SU-DHL-6 (cell line): ENCODE results near the gene ZNF227.

Experiments
- CTCF ChIP-seq: fragments of 200-600 bp; sonication (generic); IDR thresholded peaks from one replicate; pipeline ENCODE4 v1.5.1; 2017; ENCODE audit warnings: antibody characterized with exemption, mild to moderate bottlenecking, low read length, moderate library complexity; ENCODE audit not compliant: insufficient read depth, poor library complexity, severe bottlenecking
- EZH2phosphoT487 ChIP-seq: fragments of 200-600 bp; sonication (generic), shearing (Covaris generic); conservative IDR thresholded peaks from 2 replicates; pipeline ENCODE4 v1.6.1; 2018; ENCODE audit warnings: mild to moderate bottlenecking, antibody characterized with exemption, low read length, moderate library complexity, mixed read lengths

GRCh38 chr19:44232867-44233266 lies 20.5 kb downstream of the ZNF227 start:
- TF ChIP-seq CTCF, result no peak
- TF ChIP-seq EZH2phosphoT487, result no peak
